Measurements from ENCODE around the gene ANO3.

Gene ANO3

DNA sequence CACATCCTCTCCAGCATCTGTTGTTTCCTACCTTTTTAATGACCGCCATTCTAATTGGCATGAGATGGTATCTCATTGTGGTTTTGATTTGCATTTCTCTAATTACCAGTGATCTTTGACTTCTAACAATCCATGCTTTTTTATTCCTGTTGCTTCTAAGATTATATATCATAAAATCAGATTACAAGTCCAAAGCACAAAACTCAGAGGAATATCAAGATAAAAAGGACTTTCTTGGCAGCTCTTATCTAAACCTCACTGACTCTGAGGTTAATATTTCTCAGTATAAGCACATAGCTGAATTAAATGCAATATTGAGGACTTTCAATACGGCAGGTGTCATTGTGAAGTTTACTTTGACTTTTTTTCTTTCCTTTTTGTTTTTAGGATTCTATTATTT is 378.6 kb downstream of the ANO3 start:
- no peak for DNase-seq (ENCODE audit: low spot score)

DNA sequence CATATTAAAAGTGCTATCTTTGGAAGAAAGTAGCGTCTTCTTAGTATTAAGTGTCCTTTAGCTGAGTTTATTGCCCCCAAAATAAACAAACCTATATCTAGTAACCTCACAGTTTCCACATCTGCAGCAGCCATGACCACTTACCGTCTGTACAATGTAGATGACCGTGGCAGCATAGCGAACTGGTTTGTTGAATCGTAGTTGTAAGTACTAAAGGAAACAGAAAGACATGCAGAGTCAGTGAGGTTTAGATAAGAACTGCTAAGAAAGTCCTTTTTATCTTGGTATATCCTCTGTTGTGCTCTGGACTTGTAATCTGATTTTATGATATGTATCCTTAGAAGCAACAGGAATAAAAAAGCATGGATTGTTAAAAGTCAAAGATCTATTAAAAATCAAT is 380.6 kb downstream of the ANO3 start:
- no peak for DNase-seq (ENCODE audit: low spot score)
